ENCODE results near the gene INTS6.

The INTS6 gene

GRCh38 chr13:51332566-51333361 is 120.1 kb downstream of the INTS6 start:
- no peak overlapping the region for H3K4me3 ChIP-seq (ENCODE audit: low read depth, low read length)
- TF ChIP-seq, protein P1, sequence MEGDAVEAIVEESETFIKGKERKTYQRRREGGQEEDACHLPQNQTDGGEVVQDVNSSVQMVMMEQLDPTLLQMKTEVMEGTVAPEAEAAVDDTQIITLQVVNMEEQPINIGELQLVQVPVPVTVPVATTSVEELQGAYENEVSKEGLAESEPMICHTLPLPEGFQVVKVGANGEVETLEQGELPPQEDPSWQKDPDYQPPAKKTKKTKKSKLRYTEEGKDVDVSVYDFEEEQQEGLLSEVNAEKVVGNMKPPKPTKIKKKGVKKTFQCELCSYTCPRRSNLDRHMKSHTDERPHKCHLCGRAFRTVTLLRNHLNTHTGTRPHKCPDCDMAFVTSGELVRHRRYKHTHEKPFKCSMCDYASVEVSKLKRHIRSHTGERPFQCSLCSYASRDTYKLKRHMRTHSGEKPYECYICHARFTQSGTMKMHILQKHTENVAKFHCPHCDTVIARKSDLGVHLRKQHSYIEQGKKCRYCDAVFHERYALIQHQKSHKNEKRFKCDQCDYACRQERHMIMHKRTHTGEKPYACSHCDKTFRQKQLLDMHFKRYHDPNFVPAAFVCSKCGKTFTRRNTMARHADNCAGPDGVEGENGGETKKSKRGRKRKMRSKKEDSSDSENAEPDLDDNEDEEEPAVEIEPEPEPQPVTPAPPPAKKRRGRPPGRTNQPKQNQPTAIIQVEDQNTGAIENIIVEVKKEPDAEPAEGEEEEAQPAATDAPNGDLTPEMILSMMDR (IDR thresholded peaks at IDR 0.05; ENCODE audit: insufficient read depth, low read depth, low read length, missing control alignments), result no peak
- no peak for DNase-seq (ENCODE audit: low read depth)

GRCh38 chr13:51331354-51331861 is 121.4 kb downstream of the INTS6 start:
- TF ChIP-seq, protein P1 (IDR thresholded peaks at IDR 0.05; ENCODE audit: insufficient read depth, low read depth, low read length, missing control alignments), result no peak
- H3K4me3 ChIP-seq (ENCODE audit: low read depth, low read length), result no peak overlapping the region
- DNase-seq (ENCODE audit: low read depth), result peak; percentile 37

- peak; percentile 16 for DNase-seq (ENCODE audit: low read depth)
- TF ChIP-seq, protein P1 (IDR thresholded peaks at IDR 0.05; ENCODE audit: insufficient read depth, low read depth, low read length, missing control alignments), result no peak
- H3K4me3 ChIP-seq (ENCODE audit: low read depth, low read length), result no peak overlapping the region
Observed at GRCh38 chr13:51330791-51331190, 122.0 kb downstream of the INTS6 start.

DNA sequence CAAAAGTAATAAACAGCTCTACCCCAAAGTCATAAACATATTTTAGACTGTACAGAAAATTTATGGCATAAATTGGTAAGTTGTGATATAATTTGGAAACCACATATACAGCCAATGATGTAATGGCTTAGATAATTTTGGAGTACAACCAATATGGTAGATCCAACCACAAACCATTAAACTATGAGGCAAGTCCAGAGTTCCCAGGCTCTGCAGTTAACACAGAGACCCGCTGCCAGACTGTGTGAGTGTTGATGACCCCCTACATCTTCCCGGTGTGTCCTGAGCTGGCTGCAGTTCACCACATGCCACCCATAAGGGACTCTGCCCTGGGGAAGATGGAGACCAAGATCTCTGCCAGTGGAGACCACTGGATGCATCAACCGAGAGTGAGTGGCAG is 123.2 kb downstream of the INTS6 start:
- TF ChIP-seq, protein P1 (IDR thresholded peaks at IDR 0.05; ENCODE audit: insufficient read depth, low read depth, low read length, missing control alignments), result no peak
- DNase-seq (ENCODE audit: low read depth), result no peak
- H3K4me3 ChIP-seq (ENCODE audit: low read depth, low read length), result no peak overlapping the region

DNA sequence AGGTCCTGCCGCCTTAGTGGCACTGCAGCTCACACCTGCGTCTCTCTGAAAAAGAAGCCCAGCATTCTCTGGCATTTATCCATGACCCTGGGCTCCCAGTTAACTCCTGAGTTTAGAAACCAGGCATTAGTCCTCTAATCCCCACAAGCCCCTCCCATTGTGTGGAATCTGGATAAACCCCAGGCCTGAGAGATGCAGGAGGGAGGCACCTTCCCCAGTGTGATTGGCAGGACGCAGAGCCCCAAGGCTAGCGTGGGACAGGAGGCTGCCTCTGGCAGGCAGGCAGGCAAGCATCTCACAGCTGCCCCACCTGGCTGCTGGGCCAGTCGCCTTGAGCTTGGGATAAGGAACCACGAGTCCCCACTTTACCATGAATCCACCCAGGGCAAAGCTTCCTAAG is 124.3 kb downstream of the INTS6 start:
- DNase-seq (ENCODE audit: low read depth), result no peak
- H3K4me3 ChIP-seq (ENCODE audit: low read depth, low read length), result no peak overlapping the region
- TF ChIP-seq, protein P1 (IDR thresholded peaks at IDR 0.05; ENCODE audit: insufficient read depth, low read depth, low read length, missing control alignments), result no peak

DNA sequence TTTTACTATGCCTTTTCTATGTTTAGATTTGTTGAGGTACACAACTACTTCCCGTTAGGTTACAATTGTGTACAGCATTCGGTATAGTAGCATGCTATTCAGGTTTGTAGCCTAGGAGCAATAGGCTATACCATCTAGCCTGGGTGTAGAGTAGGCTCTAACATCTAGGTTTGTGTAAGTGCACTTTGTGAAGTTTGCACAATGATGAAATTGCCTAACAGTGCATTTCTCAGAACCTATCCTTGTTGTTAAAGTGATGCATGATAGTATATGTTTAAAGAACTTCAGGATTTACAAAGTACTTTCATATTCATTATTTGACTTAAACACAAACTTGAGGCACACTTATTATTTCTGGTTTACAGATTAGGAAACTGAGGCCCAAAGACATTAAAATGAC is 124.9 kb downstream of the INTS6 start:
- TF ChIP-seq, protein P1 (IDR thresholded peaks at IDR 0.05; ENCODE audit: insufficient read depth, low read depth, low read length, missing control alignments), result no peak
- H3K4me3 ChIP-seq (ENCODE audit: low read depth, low read length), result no peak overlapping the region
- DNase-seq (ENCODE audit: low read depth), result no peak

Measured in GM12865 (cell line).